ENCODE measurements around the gene NXNL2.
A peak's percentile ranks its signal among the peaks of the same experiment; 100 is the strongest.

NXNL2 gene

GRCh38 chr9:88578121-88579049 is 43.4 kb downstream of the NXNL2 start:
- peak; percentile 52 for DNase-seq (ENCODE audit: low read depth)

- no peak for DNase-seq (ENCODE audit: low read depth)
These were observed 44.2 kb downstream of the NXNL2 start for GRCh38 chr9:88579050-88579715.

- no peak for DNase-seq (ENCODE audit: low read depth)
These were observed 46.0 kb downstream of the NXNL2 start for GRCh38 chr9:88580961-88581360.

- no peak for DNase-seq (ENCODE audit: low read depth)
These were observed 49.1 kb downstream of the NXNL2 start for GRCh38 chr9:88583901-88584596.

- DNase-seq (ENCODE audit: low read depth): no peak
These were observed 50.4 kb downstream of the NXNL2 start for GRCh38 chr9:88585426-88585825.

- no peak for DNase-seq (ENCODE audit: low read depth)
These were observed 51.5 kb downstream of the NXNL2 start for GRCh38 chr9:88586452-88586851.

GRCh38 chr9:88587182-88587581 is 52.2 kb downstream of the NXNL2 start:
- DNase-seq (ENCODE audit: low read depth): no peak

- no peak for DNase-seq (ENCODE audit: low read depth)
These were observed 53.1 kb downstream of the NXNL2 start for GRCh38 chr9:88587885-88588649.

- no peak for DNase-seq (ENCODE audit: low read depth)
These were observed 54.7 kb downstream of the NXNL2 start for GRCh38 chr9:88589656-88590055.

- no peak for DNase-seq (ENCODE audit: low read depth)
These were observed 55.7 kb downstream of the NXNL2 start for GRCh38 chr9:88590558-88591146.

GRCh38 chr9:88593537-88594185 is 58.7 kb downstream of the NXNL2 start:
- no peak for DNase-seq (ENCODE audit: low read depth)

All from activated T-helper 1 cell treated with Interleukin-2 at 50 U/mL for 16 hours (primary cell).